ENCODE measurements around the gene RNU5B-1.

The RNU5B-1 gene

GRCh38 chr15:65309882-65310418, 5.5 kb downstream of the RNU5B-1 start:
- DNase-seq (ENCODE audit: low read depth in 1 of 2, low spot score in 1 of 2): no peak
- TF ChIP-seq SPI1 (IDR thresholded peaks at IDR 0.05; ENCODE audit: borderline replicate concordance, low read depth) (no peak), POLR2AphosphoS5 (IDR thresholded peaks at IDR 0.05; ENCODE audit: low read depth) (no peak), REST (IDR thresholded peaks at IDR 0.05; ENCODE audit: insufficient replicate concordance, low read depth) (no peak), CTCF (IDR thresholded peaks at IDR 0.05; ENCODE audit: insufficient read depth, low read length) (no peak), GABPA (IDR thresholded peaks at IDR 0.05; ENCODE audit: low read depth) (no peak)
- H3K27ac ChIP-seq (replicated peaks): no peak overlapping the region

GRCh38 chr15:65310431-65311137, 6.1 kb downstream of the RNU5B-1 start:
- Histone ChIP-seq H3K27me3 (ENCODE audit: insufficient read depth, poor library complexity, severe bottlenecking) (no peaks in the 10 kb centered on the region), H3K4me3 (replicated peaks; ENCODE audit: insufficient read depth, low read length) (no peak overlapping the region), H3K27ac (replicated peaks) (no peak overlapping the region)
- peak in 1 of 2 experiments; percentile 73 for DNase-seq (ENCODE audit: low read depth in 1 of 2, low spot score in 1 of 2)
- TF ChIP-seq SPI1 (IDR thresholded peaks at IDR 0.05; ENCODE audit: borderline replicate concordance, low read depth) (no peak), GABPA (IDR thresholded peaks at IDR 0.05; ENCODE audit: low read depth) (no peak), REST (IDR thresholded peaks at IDR 0.05; ENCODE audit: insufficient replicate concordance, low read depth) (no peak), POLR2AphosphoS5 (IDR thresholded peaks at IDR 0.05; ENCODE audit: low read depth) (no peak), CTCF (IDR thresholded peaks at IDR 0.05; ENCODE audit: insufficient read depth, low read length) (no peak)

More at GRCh38 chr15:65309882-65310418, 5.5 kb downstream of the RNU5B-1 start:
- Histone ChIP-seq H3K27me3 (ENCODE audit: insufficient read depth, poor library complexity, severe bottlenecking) (no peaks in the 10 kb centered on the region), H3K4me3 (replicated peaks; ENCODE audit: insufficient read depth, low read length) (no peak overlapping the region)

GRCh38 chr15:65311760-65312159, 7.3 kb downstream of the RNU5B-1 start:
- TF ChIP-seq GABPA (IDR thresholded peaks at IDR 0.05; ENCODE audit: low read depth): no peak
- no peak for TF ChIP-seq CTCF (IDR thresholded peaks at IDR 0.05; ENCODE audit: insufficient read depth, low read length)
- no peak for TF ChIP-seq POLR2AphosphoS5 (IDR thresholded peaks at IDR 0.05; ENCODE audit: low read depth)
- TF ChIP-seq SPI1 (IDR thresholded peaks at IDR 0.05; ENCODE audit: borderline replicate concordance, low read depth): no peak
- TF ChIP-seq REST (IDR thresholded peaks at IDR 0.05; ENCODE audit: insufficient replicate concordance, low read depth): no peak
- Histone ChIP-seq H3K27ac (replicated peaks) (no peak overlapping the region), H3K27me3 (ENCODE audit: insufficient read depth, poor library complexity, severe bottlenecking) (no peaks in the 10 kb centered on the region), H3K4me3 (replicated peaks; ENCODE audit: insufficient read depth, low read length) (no peak overlapping the region)
- DNase-seq (ENCODE audit: low read depth in 1 of 2, low spot score in 1 of 2): no peak
